Measurements from ENCODE around the gene TIFAB.

DNA sequence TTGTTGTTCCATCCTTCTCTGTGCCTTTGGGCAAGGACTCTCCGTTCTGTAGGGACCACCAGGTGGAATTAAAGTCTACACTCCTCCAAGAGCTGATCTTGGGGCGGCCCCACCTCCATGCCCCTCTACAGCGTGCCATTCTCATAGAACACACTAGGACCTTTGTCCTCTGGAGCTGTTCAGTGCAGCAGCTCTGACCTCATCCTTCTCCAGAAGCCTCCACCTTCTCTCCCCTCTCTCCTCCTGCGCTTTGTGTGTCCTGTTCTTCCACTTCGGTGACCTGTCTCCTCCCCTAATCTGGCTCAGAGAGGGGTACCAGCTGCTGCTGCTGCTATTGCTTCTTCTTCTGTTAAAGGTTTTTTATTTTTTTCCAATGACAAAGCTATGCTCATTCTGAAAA is 51.3 kb downstream of the TIFAB start:
- TF ChIP-seq POLR2AphosphoS5 (IDR thresholded peaks at IDR 0.05; ENCODE audit: insufficient read depth in 1 of 2, low read depth in 1 of 2): no peak
- TF ChIP-seq, protein P1, sequence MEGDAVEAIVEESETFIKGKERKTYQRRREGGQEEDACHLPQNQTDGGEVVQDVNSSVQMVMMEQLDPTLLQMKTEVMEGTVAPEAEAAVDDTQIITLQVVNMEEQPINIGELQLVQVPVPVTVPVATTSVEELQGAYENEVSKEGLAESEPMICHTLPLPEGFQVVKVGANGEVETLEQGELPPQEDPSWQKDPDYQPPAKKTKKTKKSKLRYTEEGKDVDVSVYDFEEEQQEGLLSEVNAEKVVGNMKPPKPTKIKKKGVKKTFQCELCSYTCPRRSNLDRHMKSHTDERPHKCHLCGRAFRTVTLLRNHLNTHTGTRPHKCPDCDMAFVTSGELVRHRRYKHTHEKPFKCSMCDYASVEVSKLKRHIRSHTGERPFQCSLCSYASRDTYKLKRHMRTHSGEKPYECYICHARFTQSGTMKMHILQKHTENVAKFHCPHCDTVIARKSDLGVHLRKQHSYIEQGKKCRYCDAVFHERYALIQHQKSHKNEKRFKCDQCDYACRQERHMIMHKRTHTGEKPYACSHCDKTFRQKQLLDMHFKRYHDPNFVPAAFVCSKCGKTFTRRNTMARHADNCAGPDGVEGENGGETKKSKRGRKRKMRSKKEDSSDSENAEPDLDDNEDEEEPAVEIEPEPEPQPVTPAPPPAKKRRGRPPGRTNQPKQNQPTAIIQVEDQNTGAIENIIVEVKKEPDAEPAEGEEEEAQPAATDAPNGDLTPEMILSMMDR (IDR thresholded peaks at IDR 0.05): no peak
